Measurements from ENCODE around the gene UQCR11. TPM values are rescaled to one million over a fixed set of nuclear protein-coding genes. Genes with fewer than 3 reads are reported as not detected.
A peak's percentile ranks its signal among the peaks of the same experiment; 100 is the strongest.

The UQCR11 gene
- total RNA-seq, 4 donors from 2014 or later = 78.2 to 102 (median 92.4) TPM

DNA sequence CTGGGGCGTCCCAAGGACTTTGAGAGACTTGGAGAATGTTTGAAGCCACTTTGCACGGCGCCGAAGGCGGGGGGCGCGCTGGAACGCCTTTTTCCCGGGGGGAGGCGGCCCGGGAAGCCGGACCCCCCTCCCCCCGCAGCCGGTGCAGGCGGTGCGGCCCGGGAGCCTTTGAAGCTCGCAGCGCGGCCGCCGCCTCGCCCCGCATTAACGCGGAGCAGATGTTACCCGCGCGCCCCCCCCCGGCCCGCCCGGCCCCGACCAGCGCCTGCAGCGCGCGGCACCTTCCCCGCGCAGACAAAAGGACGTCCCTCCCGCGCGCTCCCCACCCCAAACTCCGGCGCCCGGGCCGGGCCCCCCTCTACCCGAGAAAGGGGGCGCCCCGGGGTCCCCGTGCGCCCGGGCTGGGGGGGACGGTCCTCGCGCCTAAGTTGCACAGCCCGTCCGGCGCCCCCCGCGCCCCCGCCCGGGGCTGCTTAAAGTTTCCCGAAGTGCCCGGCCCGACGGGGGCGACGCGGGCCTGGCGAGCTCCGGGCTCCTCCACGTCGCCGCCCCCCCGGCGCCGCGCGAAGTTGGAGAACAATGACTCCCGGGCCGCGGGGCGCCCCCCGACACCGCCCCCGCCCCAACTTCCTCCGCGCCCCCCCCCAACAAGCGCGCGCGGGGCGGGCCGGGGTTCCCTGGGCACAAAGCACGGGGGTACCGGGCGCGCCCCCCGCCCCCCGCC is 46.5 kb upstream of the UQCR11 start:
- no peak for ATAC-seq
- peak overlapping the region; percentile 11 to 99 (median 80) for H3K27ac ChIP-seq
- 0% methylated on average over 2 of the region's 101 CpGs for WGBS, 2 donors (ENCODE audit: low coverage in 1 of 2)

DNA sequence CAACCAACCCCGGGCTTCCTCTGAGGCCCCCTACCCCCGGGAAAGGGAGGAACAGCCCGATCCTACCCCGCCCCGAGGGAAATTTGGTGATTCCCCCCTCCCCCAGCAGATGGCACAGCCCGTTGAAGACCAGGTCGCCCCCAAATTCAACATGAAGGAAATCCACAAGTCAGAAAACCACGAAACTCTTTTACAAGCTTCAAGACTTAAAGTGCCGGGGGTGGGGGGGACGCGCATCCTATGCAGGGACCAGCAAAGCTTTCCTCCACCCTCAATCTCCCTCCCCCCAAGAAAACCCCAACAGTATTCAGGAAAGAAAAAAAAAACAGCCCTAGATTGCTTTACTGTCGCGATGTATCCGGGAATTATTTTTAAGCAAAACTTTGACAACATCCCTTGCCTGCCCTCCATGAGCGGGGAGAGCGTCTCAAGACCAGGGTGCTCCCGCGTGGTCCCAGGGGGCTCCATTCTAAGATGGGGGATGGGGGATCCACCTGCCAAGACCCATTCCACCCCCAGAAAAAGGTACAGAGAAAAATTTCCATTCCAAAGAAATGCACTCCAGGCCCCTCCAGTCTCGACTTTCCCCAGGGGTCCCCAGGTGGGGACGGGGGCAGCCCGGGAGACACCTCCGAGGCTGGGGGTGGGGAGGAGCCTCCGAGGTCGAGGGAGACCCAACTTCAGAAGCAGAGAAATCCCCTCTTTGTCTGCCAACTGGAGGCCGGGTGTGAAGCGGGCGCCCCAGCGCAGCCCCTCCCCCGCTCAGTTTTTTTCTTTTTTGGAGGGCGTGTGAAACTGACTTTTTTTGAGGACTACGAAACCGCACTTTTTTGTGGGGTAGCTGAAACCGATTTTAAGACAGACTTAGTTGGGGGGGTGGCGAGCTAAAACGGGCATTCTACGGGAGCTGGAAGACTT is 45.6 kb upstream of the UQCR11 start:
- TF ChIP-seq, protein P1, sequence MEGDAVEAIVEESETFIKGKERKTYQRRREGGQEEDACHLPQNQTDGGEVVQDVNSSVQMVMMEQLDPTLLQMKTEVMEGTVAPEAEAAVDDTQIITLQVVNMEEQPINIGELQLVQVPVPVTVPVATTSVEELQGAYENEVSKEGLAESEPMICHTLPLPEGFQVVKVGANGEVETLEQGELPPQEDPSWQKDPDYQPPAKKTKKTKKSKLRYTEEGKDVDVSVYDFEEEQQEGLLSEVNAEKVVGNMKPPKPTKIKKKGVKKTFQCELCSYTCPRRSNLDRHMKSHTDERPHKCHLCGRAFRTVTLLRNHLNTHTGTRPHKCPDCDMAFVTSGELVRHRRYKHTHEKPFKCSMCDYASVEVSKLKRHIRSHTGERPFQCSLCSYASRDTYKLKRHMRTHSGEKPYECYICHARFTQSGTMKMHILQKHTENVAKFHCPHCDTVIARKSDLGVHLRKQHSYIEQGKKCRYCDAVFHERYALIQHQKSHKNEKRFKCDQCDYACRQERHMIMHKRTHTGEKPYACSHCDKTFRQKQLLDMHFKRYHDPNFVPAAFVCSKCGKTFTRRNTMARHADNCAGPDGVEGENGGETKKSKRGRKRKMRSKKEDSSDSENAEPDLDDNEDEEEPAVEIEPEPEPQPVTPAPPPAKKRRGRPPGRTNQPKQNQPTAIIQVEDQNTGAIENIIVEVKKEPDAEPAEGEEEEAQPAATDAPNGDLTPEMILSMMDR (IDR thresholded peaks at IDR 0.05) = no peak
- TF ChIP-seq EP300 (IDR thresholded peaks at IDR 0.05) (no peak), POLR2A (IDR thresholded peaks at IDR 0.05) (no peak), POLR2AphosphoS5 (IDR thresholded peaks at IDR 0.05) (no peak)
- H3K27me3 ChIP-seq = no peaks in the 10 kb centered on the region
- peak overlapping the region; percentile 92 to 95 for H3K4me3 ChIP-seq
- ATAC-seq = no peak
- peaks cover 0 to 37% of the 10 kb centered on the region in 2 donors for H3K36me3 ChIP-seq
- H3K4me1 ChIP-seq = peaks cover 0 to 28% (median 14%) of the 10 kb centered on the region in 3 donors
- 1 to 6% methylated on average over 13 to 20 of the region's 36 CpGs for WGBS, 2 donors (ENCODE audit: low coverage in 1 of 2)
- peak overlapping the region in 3 of 4 donors; percentile 79 to 99 (median 80) for H3K27ac ChIP-seq
- no peaks in the 10 kb centered on the region for H3K9me3 ChIP-seq

More for the DNA sequence above, 46.5 kb upstream of the UQCR11 start:
- H3K36me3 ChIP-seq = peaks cover 0 to 29% of the 10 kb centered on the region in 2 donors
- peaks cover 2% of the 10 kb centered on the region for H3K27me3 ChIP-seq
- no peaks in the 10 kb centered on the region for H3K9me3 ChIP-seq
- H3K4me3 ChIP-seq = peak overlapping the region; percentile 92 to 95
- H3K4me1 ChIP-seq = peaks cover 0 to 28% (median 14%) of the 10 kb centered on the region in 3 donors
- TF ChIP-seq, protein P1 (IDR thresholded peaks at IDR 0.05) = peak in 2 of 4 experiments; percentile 3 to 39
- TF ChIP-seq EP300 (IDR thresholded peaks at IDR 0.05) = no peak

DNA sequence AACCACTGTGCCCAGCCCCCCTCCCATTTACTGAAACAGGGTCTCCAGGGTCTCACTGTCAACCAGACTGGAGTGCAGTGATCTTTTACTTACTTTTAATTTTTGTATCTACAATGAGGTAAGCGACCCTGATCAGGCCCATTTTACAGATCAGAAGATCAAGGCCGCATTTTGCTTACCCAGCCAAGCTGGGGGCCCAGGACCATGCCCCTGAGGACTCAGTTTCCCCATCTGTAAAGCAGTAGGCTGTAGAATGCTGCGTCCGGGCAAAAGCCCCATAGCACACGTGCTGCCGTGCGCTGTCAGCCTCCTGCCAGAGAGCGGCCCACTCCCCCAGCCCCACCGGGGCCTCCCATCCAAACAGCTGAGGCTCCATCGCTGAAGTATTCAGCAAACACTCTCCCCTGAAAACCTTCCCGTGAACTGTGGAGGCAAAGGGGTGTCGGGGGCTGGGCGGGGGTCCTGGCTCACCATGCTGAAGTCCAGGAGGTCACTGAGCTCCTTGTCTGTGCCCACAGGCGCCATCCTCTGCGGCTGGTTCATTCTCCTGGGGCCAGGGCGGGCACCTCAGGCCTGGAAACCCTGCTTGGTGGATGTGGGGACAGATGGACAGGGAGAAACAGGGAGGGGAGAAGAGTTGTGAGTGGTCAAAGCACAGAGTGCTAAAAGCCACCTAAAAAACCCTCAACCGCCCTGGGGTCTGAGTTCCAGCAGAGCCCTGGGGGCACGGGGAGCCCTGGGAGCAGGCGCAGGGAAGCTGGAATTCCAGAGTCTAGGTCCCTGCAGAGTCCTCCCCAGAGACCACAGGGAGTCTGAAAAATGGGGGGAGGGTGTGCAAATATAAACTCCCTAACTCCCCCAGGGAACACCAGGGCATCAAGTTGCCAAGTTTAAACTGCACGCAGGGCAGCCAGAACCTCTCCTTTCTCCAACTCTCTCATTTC is 44.7 kb upstream of the UQCR11 start:
- Histone ChIP-seq H3K4me3 (peak overlapping the region in 1 of 2 donors; percentile 95), H3K36me3 (peaks cover 0 to 46% of the 10 kb centered on the region in 2 donors), H3K9me3 (no peaks in the 10 kb centered on the region), H3K27ac (peak overlapping the region in 2 of 4 donors; percentile 25 to 80), H3K27me3 (no peaks in the 10 kb centered on the region), H3K4me1 (peaks cover 0 to 28% (median 14%) of the 10 kb centered on the region in 3 donors)
- WGBS, 2 donors (ENCODE audit: low coverage in 1 of 2) = 100% methylated on average over 1 of the region's 20 CpGs; no CpG with 5 or more reads in 1 of the 2 donors
- TF ChIP-seq, protein P1 (IDR thresholded peaks at IDR 0.05) = no peak
- TF ChIP-seq POLR2AphosphoS5 (IDR thresholded peaks at IDR 0.05) (no peak), EP300 (IDR thresholded peaks at IDR 0.05) (no peak), POLR2A (IDR thresholded peaks at IDR 0.05) (no peak)
- ATAC-seq = no peak

DNA sequence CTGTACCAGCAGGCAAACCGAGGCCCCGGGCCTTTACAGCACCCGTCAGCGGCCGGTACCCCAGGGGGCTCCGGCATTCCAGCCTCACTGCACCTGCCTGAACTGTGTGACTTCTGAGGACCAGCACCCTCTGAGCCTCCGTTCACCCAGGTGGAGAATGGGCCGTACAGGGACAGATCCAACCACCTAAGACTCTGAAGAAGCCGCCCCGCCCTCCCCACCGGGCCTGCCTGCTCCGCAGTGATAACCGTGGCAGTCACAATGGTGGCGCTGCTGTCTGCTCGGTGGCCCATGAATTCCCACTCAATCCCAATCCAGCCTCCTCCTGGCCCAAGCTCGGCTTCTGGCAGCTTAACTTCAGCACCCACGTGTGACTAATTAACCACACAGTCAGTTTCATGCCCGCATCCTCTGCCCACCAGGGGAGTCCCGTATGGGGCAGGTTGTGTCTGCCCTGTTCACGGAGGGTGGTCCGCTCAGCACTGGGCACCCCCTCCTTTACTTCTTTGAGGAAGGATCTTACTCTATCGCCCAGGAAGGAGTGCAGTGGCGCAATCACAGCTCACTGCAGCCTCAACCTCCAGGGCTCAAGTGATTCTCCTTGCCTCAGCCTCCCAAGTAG is 43.8 kb upstream of the UQCR11 start:
- no peaks in the 10 kb centered on the region for H3K27me3 ChIP-seq
- no peak for ATAC-seq
- no peak overlapping the region for H3K4me3 ChIP-seq
- peaks cover 0 to 56% of the 10 kb centered on the region in 2 donors for H3K36me3 ChIP-seq
- TF ChIP-seq EP300 (IDR thresholded peaks at IDR 0.05) (no peak), POLR2AphosphoS5 (IDR thresholded peaks at IDR 0.05) (no peak), POLR2A (IDR thresholded peaks at IDR 0.05) (no peak)
- TF ChIP-seq, protein P1 (IDR thresholded peaks at IDR 0.05) = no peak
- H3K27ac ChIP-seq = no peak overlapping the region
- H3K4me1 ChIP-seq = peaks cover 0 to 28% (median 14%) of the 10 kb centered on the region in 3 donors
- 86 to 87% methylated on average over 3 to 16 of the region's 23 CpGs for WGBS, 2 donors (ENCODE audit: low coverage in 1 of 2)
- no peaks in the 10 kb centered on the region for H3K9me3 ChIP-seq

All from gastroesophageal sphincter (tissue), 4 donors.